GM18505 (cell line): ENCODE results near the gene CDH11.

ENCODE experiments used
- ATAC-seq: cut with Tn5 transposase; IDR thresholded peaks from one replicate; pipeline ENCODE4 v1.9.1; 2021; ENCODE audit not compliant: unreplicated experiment
- POLR2A ChIP-seq: IDR thresholded peaks from 4 replicates; pipeline ENCODE4 v1.6.1; 2011; ENCODE audit warnings: borderline replicate concordance; ENCODE audit not compliant: insufficient read depth, insufficient read length; ENCODE audit errors: extremely low read depth

CDH11 gene

DNA sequence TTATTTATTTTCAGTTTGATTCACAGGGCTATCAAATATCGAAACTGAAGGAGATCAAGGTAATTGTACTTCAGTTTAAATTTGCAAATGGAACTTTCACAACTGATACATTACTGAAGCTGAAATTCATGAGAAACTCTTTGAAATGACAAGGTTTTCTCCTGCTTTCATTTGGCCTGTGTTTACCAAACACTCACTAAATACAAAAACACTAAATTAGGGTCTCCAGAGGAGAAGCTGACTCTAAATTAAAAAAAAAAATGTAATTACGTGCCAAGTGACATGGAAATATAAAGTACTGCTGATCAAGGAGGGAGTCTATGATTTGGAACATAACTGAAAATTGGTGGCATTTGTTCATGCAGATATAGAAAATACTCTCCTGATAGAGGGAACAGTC lies 205.8 kb downstream of the CDH11 start:
- no peak for ATAC-seq
- no peak for TF ChIP-seq POLR2A

DNA sequence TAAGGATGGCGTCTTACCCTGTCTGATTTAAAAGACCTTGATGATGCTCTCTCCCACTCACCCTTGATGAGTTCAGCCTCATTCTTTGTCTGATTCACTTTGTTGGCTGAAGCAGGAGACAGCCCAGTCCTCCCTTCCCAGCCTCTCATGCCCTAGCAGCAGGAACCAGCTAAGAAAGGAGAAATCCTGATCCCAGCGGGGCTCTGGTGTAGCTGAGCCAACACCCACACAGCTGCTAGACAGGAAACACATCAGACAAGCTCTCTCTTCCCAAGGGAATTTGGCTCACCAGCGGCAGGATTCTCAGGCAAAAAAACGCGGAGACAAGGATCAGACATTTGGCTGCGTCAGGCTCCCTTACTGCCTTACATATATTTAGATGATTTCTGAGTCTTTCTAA lies 211.5 kb downstream of the CDH11 start:
- no peak for TF ChIP-seq POLR2A

DNA sequence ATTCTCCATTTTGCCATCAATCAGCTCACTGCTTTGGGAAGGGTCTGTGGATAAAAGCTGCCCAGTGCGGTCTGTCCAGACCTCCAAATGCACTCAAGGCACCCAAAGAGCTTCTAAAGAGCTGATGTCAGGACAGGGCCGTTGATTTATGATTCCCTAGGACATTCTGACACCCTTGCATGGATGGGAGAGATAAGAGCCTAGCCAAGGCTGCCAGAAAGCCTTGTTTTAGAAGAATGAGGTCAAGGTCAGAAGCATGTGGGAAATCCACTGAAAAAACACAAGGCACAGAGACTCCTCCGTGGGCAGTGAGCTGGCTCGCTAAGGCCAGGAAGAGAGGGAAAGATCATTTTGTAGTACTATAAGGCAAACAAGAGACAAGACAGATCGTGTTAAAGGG lies 214.0 kb downstream of the CDH11 start:
- no peak for ATAC-seq
- no peak for TF ChIP-seq POLR2A

More for the DNA sequence above, 211.5 kb downstream of the CDH11 start:
- ATAC-seq = no peak

DNA sequence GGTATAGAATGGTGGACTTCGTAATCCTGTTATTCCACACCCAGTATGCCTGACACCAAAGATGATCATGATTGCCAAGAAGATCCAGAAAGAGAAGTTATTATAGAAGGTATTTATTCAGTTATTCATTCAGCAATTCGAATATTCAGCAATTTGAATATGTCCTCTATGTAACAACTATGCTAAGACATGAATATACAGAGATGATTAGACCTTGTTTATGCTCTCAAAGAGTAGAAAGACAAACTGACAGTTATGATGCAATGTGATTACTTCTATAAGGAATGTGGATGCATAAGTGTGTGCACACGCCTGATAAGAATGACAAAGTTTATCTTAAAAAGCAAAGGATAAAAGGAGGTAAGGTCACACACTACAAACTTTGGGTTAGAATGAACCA lies 218.1 kb downstream of the CDH11 start:
- no peak for TF ChIP-seq POLR2A
- ATAC-seq = no peak

DNA sequence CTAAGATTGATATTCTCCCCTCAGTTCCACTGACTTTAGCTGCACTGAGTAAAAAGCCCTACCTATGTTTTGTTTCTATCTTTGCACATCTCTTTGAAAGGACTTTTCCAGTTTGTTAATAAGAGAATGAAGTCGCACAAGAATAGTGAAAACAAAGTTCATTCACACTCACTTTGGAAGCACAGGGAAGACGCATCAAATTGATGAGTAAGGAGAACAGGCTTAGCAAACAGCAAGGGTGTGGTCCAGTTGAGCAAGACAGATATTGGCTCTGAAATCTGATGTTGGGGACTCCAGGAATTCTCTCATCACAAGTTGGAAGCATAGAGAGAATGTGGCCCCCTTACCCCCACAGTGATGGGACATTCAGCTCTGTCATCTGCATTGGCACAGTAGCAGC lies 221.3 kb downstream of the CDH11 start:
- no peak for ATAC-seq
- no peak for TF ChIP-seq POLR2A

DNA sequence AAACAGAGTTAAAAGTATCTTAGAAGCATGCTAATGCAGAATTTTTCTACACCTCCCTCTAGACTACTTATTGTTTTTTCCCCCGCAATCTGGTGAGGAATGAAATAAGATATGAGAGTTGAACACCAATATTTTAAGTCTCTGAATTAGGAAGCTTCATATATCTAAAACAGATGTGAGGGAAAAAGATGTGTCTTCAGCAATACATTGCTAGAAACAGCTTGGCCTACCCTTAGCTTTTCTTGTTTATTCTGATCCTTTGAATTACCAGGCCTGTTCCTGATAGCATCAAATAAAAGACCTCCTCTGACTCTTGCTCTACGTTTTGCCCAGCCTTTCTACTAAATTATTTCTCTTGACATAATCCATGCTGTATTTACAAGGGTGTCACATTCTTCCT lies 221.8 kb downstream of the CDH11 start:
- no peak for ATAC-seq
- TF ChIP-seq POLR2A = no peak

DNA sequence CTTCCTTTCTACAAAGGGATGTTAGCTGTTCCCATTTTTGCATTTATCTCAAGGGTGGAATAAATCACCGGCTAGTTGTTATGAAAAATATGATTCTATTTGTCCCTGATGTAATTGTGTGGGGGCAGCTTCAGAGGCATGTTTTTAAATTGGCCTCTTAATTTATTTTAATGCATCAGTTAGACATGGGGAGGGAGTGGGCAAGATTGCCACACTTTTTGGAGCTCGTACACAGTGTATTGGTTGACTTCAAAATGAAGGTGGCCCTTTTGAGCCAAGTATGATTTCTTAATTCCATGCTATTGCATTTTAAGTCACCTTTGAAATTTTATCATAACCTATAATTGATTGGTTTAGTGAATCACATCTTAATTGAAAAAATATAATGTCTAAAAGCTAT lies 223.7 kb downstream of the CDH11 start:
- no peak for ATAC-seq
- no peak for TF ChIP-seq POLR2A
